ENCODE data around the gene KREMEN2. TPM values are rescaled to one million over a fixed set of nuclear protein-coding genes. Genes with fewer than 3 reads are reported as not detected.

KREMEN2 gene
- total RNA-seq, 1 donor from 2014 or later: 0.31 TPM

GRCh38 chr16:2991566-2992261 is 27.6 kb downstream of the KREMEN2 start:
- Mint-ChIP-seq H3K4me1 (ENCODE audit: low read depth) (peaks cover 2% of the 10 kb centered on the region), H3K27ac (no peak overlapping the region), H3K9me3 (ENCODE audit: low read depth) (no peaks in the 10 kb centered on the region), H3K4me3 (ENCODE audit: low read depth) (no peak overlapping the region), H3K27me3 (no peaks in the 10 kb centered on the region), H3K36me3 (ENCODE audit: insufficient read depth) (no peaks in the 10 kb centered on the region)
- TF ChIP-seq, protein P1, sequence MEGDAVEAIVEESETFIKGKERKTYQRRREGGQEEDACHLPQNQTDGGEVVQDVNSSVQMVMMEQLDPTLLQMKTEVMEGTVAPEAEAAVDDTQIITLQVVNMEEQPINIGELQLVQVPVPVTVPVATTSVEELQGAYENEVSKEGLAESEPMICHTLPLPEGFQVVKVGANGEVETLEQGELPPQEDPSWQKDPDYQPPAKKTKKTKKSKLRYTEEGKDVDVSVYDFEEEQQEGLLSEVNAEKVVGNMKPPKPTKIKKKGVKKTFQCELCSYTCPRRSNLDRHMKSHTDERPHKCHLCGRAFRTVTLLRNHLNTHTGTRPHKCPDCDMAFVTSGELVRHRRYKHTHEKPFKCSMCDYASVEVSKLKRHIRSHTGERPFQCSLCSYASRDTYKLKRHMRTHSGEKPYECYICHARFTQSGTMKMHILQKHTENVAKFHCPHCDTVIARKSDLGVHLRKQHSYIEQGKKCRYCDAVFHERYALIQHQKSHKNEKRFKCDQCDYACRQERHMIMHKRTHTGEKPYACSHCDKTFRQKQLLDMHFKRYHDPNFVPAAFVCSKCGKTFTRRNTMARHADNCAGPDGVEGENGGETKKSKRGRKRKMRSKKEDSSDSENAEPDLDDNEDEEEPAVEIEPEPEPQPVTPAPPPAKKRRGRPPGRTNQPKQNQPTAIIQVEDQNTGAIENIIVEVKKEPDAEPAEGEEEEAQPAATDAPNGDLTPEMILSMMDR (IDR thresholded peaks at IDR 0.05; ENCODE audit: unreplicated experiment): no peak
- DNase-seq (ENCODE audit: low spot score, unreplicated experiment): no peak

- Mint-ChIP-seq H3K36me3 (ENCODE audit: insufficient read depth) (no peaks in the 10 kb centered on the region), H3K4me3 (ENCODE audit: low read depth) (no peak overlapping the region), H3K27me3 (no peaks in the 10 kb centered on the region), H3K27ac (no peak overlapping the region), H3K9me3 (ENCODE audit: low read depth) (no peaks in the 10 kb centered on the region), H3K4me1 (ENCODE audit: low read depth) (peaks cover 2% of the 10 kb centered on the region)
- TF ChIP-seq, protein P1 (IDR thresholded peaks at IDR 0.05; ENCODE audit: unreplicated experiment): no peak
- DNase-seq (ENCODE audit: low spot score, unreplicated experiment): no peak
These were observed 28.5 kb downstream of the KREMEN2 start for GRCh38 chr16:2992383-2993081.

GRCh38 chr16:2996298-2996697 is 32.2 kb downstream of the KREMEN2 start:
- H3K36me3 Mint-ChIP-seq (ENCODE audit: insufficient read depth): no peaks in the 10 kb centered on the region
- no peak for DNase-seq (ENCODE audit: low spot score, unreplicated experiment)
- TF ChIP-seq, protein P1 (IDR thresholded peaks at IDR 0.05; ENCODE audit: unreplicated experiment): no peak
- no peaks in the 10 kb centered on the region for H3K4me1 Mint-ChIP-seq (ENCODE audit: low read depth)
- no peaks in the 10 kb centered on the region for H3K9me3 Mint-ChIP-seq (ENCODE audit: low read depth)
- no peak overlapping the region for H3K27ac Mint-ChIP-seq
- no peaks in the 10 kb centered on the region for H3K27me3 Mint-ChIP-seq
- H3K4me3 Mint-ChIP-seq (ENCODE audit: low read depth): no peak overlapping the region

- Mint-ChIP-seq H3K4me3 (ENCODE audit: low read depth) (no peak overlapping the region), H3K27ac (no peak overlapping the region), H3K4me1 (ENCODE audit: low read depth) (no peaks in the 10 kb centered on the region), H3K27me3 (no peaks in the 10 kb centered on the region), H3K9me3 (ENCODE audit: low read depth) (no peaks in the 10 kb centered on the region), H3K36me3 (ENCODE audit: insufficient read depth) (peaks cover 1% of the 10 kb centered on the region)
- TF ChIP-seq, protein P1 (IDR thresholded peaks at IDR 0.05; ENCODE audit: unreplicated experiment): no peak
- no peak for DNase-seq (ENCODE audit: low spot score, unreplicated experiment)
These were observed 35.9 kb downstream of the KREMEN2 start for GRCh38 chr16:2999929-3000328.

- no peak overlapping the region for H3K27ac Mint-ChIP-seq
- no peaks in the 10 kb centered on the region for H3K9me3 Mint-ChIP-seq (ENCODE audit: low read depth)
- H3K27me3 Mint-ChIP-seq: no peaks in the 10 kb centered on the region
- H3K36me3 Mint-ChIP-seq (ENCODE audit: insufficient read depth): peaks cover 1% of the 10 kb centered on the region
- no peak for DNase-seq (ENCODE audit: low spot score, unreplicated experiment)
- H3K4me1 Mint-ChIP-seq (ENCODE audit: low read depth): no peaks in the 10 kb centered on the region
- H3K4me3 Mint-ChIP-seq (ENCODE audit: low read depth): no peak overlapping the region
- TF ChIP-seq, protein P1 (IDR thresholded peaks at IDR 0.05; ENCODE audit: unreplicated experiment): no peak
These were observed 36.5 kb downstream of the KREMEN2 start for GRCh38 chr16:3000540-3000939.

All from progenitor cell of endocrine pancreas (in vitro differentiated cells).